H4 (cell line): ENCODE results near the gene CLDN3. TPM values are rescaled to one million over a fixed set of nuclear protein-coding genes. Genes with fewer than 3 reads are reported as not detected.

Source experiments
- DNase-seq: peaks from one replicate; pipeline ENCODE4 v3.0.0-alpha.2; 2015; ENCODE audit warnings: low spot score
- total RNA-seq: library from RNA; depleted of rRNA; stranded (reverse); fragments of >200 nt; shearing (Covaris generic); gene quantifications from 2 replicates; pipeline ENCODE4 v1.2.3, GENCODE V29; 2014

CLDN3 gene
- total RNA-seq, 1 experiment from 2014 or later = not detected

DNA sequence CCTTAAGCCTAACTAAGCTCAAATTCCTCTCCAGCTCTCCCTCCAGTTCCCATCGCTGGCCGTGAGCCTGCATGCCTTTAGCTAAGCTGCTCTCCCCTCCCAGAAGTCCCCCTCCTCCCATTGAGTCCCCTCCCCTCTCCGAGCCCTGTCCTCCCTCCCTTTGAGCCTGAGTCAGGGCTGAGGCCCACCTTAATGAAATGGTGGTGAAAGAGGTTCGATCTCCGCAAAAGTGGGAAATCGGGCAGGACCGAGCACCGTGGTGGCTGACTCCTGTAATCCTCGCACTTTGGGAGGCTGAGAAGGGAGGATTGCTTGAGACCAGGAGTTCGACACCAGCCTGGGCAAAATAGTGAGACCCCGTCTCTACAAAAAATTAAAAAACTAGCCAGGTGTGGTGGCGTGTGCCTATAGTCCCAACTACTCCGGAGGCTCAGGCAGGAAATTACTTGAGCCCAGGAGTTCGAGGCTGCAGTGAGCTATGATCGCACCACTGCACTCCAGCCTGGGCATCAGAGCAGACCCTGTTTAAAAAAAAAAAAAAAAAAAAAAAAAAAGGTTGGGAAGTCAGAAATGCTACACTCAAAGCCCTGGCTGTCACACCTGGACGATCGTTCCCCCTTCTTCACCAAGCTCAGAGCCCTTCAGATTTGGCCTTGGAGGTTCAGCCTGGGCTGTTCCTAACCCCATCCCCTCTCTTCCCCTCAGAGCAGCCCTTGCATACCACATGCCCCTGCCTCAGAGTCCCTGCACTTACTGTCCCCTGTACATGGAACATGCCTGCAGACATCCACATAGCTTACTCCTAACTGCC is 995 bp upstream of the CLDN3 start:
- no peak for DNase-seq

DNA sequence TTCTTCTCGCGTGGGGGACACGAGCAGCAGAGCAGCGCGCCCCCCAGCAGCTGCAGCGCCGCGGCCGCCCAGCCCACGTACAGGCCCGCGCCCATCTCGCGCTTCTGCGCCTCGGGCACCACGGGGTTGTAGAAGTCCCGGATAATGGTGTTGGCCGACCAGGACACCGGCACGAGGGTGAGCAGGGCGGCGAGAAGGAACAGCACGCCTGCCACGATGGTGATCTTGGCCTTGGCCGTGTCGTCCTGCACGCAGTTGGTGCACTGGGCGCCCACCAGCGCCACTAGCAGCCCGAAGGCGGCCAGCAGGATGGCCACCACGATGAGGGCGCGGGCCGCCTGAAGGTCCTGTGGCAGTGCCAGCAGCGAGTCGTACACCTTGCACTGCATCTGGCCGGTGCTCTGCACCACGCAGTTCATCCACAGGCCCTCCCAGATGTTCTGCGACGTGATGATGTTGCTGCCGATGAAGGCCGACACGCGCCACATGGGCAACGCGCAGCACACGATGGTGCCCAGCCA is 529 bp downstream of the CLDN3 start:
- DNase-seq = no peak

DNA sequence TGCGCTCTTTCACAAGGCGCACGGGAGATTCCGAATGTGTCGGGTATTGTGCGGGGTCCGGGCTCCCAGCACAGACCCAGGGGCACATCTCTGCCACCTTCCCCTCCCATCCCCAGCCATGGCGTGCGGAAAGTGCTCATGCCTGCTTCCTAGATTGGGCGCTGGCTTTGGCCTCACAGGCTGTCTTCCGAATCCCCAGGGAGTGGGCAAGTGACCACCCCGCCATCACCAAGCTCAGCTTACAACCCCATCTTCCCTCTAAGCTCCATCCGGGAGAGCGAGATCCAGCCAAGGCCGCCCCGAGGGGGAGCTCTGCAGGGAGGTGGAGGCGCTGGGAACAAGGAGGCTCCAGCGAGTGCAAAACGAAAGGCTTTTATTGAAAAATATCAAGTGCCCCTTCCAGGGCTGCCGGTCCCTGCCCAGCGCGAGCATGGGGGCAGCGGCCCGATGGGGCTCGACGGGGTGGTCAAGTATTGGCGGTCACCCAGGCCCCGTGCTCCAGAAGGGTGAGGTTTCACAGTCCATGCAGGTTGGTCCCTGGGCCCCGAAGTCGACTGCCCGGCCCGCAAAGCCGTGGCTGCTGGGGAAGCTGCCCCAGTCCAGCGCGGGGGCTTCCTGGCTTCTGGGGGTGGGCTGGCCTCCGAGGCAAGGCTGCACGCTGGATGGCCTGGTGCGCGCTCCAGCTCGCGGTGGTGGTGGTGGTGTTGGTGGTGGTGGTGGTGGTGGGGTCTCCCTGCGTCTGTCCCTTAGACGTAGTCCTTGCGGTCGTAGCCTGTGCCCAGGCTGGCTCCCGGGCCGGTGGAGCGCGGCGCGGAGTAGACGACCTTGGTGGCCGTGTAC is 1.2 kb downstream of the CLDN3 start:
- no peak for DNase-seq

DNA sequence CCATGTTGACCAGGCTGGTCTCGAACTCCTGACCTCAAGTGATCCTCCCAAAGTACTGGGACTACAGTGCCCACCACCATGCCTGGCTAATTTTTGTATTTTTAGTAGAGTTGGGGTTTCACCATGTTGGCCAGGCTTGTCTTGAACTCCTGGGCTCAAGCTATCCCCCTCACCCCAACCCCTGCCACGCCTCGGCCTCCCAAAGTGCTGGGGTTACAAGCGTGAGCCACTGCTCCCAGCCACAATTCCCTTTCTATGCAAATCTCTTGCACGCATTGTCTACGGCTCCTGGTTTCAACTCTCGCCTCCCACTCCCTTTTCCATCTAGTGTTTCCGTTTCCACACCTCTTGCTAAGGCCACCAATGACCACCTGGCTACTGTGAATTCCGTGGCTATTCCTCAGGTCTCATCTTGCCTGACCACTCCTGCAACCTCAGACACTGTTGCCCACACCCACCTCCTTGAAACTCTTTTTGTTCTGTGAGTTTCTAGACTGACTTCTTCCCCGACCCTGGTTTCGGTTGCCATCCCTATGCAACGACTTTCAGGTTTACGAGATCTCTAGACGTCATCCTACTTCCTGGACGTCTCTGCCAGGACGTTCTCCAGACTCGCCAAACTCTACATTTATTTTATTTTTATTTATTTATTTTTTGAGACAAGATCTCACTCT is 3.4 kb downstream of the CLDN3 start:
- no peak for DNase-seq

DNA sequence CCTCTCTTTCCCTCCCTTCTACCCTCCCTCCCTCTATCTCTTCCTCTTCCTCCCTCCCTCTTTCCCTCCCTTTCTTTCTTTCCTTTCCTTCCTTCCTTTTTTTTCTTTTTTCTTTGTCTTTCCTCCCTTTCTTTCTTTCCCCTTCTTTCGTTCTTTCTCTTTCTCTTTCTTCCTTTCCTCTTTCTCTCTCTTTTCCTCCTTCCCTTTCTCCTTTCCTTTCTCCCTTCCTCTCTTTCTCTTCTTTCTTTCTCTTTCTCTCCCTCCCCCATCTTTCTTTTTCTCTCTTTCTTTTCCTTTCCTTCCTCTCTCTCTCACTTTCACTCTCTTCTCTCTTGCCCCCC is 7.4 kb downstream of the CLDN3 start:
- DNase-seq = no peak

DNA sequence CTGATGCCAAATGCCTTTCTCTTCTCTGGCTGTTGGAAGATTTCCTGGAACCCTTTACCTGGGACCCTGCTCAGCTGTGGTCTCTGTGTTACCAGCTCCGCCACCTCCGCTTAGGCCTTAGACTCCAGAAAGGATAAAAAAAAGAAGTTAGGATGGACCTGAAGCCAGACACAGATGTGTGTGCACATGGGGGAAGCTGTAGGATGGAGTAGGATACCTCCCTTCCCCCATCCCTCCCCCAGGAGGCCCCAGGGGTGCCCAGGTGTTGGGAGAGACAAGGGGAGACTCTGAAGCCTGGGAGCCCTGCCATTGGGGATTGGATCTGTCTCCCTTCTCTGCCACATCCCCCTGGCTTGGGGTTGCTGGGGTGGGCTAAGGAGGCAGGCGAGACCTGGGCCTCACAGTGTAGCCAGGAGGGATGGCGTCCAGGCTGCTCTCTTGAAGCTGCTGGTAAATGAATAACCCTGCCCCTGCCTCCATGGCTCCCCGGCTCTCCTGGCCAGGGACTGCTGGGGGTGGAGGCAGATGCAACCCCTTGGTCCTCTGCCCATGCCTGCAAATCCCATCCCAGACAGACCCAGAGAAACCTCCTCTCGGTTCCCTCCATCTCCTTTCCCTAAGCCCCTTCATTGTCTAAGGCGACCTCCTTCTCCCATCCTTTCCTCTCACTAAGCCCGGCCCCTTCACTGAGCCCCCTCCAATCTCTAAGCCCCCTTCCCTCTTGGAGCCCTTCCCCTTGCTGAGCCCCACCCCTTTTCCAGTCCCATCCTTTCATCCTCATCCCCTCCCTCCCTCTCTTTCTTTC is 8.0 kb downstream of the CLDN3 start:
- DNase-seq = no peak

DNA sequence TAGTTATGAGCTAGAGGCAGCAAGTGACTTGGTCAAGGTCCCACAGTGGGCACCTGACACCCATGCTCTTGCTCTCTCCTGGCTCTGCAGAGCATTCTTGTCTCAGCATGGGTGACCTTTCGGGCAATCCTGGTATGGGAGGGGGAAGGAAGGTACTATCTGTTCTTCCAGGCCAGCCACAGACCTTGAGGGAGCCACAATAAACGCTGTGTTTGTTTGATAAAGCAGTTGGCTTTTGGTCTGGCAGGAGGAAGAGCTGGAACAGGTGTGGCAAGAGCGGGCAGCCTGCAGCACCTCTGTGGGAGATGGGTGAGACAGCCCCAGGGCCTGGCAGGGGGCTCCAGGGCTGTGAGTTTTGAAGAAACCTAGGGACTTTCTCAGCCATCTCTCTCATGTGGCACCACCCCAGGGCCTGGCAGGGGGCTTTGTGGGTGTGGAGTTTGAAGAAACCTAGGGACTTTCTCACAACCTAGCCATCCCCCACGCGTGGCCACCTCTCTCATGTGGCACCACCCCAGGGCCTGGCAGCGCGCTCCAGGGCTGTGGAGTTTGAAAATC is 11.4 kb downstream of the CLDN3 start:
- DNase-seq = no peak

DNA sequence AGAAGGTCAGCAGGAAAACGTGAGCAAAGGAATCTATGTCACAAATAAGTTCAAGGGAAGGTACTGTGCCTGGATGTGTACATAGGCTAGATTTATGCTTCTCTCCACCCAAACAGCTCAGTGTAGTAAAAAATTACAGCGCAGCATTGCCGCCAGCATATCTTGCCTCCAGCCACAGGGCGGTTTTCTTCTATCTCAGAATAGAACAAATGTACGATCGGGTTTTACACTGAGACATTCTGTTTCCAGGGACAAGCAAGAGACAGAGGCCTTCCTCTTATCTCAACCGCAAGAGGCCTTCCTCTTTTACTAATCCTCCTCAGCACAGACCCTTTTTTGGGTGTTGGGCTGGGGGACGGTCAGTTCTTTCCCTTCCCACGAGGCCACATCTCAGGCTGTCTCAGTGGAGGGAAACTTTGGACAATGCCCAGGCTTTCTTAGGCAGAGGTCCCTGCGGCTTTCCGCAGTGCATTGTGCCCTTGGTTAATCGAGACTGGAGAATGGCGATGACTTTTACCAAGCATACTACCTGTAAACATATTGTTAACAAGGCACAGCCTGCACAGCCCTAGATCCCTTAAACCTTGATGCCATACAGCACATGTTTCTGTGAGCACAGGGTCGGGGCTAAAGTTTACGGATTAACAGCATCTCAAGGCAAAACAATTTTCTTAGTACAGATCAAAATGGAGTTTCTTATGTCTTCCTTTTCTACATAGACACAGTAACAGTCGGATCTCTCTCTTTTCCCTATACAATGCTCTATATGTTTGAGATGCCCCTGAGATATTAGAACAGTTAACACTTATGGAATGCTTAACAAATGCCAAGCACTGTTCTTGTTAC is 19.9 kb downstream of the CLDN3 start:
- DNase-seq = no peak

DNA sequence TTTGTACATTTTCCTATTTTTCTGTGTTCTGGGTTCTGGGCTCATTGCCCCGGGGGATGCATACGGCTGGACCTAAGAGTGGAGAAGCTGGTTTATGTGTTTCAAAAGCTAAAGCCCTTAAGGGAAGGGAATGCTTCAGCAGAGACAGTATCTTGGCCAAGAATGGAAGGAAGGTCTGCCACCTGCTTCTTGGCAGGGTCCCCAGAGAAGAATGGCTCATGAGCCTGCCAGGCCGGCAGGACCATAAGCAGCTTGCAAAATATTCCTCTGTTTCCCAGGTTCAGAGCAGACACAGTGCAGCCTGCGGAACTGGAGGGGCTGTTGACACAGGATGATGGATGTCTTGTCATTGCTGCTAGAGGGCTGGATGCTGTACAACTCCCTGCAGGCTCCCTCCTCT is 23.7 kb downstream of the CLDN3 start:
- no peak for DNase-seq

DNA sequence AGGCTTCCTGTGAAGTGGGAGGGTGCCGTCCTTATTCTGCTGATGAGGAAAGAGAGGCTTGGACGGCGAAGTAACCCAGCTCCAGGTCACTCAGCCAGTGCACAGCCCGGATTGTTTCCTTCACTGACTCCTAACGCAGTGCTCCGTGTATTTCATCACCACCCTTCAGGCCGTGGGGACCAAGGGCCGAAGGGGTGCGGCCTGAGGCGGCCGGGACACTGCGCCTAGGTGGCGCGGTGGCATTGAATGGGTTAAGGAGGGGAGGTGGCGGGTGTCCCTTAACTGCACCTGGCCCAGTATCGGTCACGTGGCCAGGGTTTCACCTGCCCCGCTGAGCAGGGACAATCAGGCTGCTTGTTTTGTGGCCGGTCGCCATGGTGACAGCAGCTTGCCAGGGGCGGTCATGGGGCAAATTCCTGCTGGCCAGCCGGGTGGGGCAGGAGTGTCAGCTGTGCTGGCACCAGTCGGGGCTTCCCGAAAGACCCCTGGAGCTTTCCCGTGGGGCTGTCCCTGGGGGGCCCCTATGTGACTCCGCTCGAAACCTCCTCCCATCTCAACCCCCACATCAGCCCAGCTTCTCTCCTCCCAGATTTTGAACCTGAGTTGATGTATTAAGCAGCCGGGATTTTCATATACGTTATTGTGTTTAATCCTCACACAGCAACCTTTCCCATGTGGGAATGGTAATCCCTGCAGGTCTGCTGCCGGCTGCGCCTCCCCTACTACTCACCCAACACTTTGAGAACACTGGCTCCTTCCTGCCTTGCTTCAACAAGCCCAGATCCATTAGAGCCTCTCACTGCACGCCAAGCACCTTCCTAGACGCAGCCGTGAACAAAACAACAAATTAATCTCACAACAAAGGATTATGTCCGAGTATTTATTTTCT is 27.1 kb downstream of the CLDN3 start:
- DNase-seq = no peak

DNA sequence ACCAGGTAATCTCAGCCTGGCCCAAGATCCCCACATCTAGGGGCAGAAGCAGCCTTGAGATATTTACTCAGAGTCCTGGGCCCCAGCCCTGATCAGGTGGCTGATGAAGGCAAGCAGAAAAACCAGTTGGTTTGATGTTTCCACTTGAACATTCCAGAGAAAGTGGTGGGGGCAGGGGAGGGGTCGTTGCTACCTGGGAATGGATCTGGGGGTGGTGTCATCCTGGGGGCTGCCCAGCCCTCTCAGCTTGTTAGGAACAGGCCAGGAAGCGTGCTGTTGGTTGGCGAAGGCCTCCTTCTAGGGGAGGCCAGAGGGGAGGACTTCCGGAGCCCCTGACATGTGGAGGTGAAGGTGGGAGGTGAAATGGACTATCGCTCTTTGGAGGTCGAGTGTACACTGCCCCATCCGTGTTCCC is 27.7 kb downstream of the CLDN3 start:
- no peak for DNase-seq

DNA sequence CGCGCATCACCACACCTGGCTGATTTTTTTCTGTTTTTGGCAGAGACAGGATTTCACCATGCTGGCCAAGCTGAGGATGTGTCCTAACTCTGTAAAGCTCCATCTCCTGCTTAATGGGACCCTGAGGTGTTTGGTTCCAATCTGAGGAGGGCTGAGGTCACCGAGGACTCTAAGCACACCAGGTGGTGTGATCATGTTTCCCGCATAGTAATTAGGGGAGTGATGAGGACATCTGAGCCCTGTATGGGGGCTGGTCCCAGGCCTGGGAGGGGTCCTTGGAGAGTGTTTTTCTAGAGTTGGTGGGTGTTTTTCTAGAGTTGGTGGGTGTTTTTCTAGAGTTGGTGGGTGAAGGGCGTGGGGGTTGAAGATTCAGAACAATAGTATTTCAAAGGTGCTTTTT is 28.5 kb downstream of the CLDN3 start:
- no peak for DNase-seq

DNA sequence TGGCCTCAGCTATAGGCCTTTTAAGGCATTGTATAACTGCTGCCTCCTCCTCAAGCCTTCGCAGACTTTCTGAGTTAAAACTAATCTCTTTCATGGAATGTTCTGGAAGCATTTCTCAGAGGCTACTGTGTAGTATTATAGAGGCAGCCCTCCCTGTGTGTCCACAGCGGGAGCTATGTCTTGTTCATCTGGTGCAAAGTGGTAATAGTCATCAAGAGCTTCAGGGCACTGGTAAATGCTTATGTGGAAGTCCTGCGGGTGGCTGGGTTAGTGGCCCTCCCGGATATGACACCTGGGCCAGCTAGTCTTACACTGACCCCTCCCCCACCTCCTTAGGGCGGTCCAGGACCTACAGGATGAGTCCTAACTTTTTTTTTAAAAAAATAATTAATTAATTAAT is 29.3 kb downstream of the CLDN3 start:
- no peak for DNase-seq

DNA sequence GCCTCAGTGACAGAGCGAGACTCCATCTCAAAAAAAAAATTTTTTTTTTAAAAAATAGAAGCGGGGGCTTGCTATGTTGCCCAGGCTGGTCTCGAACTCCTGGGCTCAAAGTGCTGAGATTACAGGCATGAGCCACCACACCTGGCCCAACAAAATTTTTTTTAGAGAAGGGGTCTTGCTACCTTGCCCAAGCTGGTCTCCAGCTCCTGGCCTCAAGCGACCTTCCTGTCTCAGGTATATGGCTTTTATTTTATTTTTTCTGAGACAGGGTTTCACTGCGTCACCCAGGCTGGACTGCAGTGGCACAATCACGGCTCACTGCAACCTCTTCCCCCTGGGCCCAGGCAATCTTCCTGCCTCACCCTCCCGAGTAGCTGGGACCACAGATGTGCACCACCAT is 29.9 kb downstream of the CLDN3 start:
- DNase-seq = no peak

DNA sequence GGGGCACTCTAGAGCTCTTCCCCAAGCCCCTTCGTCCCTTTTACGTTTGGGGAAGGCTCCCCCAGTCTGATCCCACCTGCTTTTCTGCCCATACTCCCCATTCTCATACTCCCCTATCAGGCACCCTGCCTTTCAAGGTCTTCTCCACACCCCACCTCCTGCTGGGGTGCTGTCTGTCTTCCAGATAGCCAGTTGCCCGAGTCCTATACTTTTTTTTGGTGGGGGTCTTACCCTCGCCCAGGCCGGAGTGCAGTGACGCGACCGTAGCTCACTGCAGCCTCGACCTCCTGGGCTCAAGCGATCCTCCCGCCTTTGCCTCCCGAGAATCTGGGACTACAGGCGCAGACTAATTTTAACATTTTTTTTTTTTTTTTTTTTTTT is 30.7 kb downstream of the CLDN3 start:
- DNase-seq = no peak

DNA sequence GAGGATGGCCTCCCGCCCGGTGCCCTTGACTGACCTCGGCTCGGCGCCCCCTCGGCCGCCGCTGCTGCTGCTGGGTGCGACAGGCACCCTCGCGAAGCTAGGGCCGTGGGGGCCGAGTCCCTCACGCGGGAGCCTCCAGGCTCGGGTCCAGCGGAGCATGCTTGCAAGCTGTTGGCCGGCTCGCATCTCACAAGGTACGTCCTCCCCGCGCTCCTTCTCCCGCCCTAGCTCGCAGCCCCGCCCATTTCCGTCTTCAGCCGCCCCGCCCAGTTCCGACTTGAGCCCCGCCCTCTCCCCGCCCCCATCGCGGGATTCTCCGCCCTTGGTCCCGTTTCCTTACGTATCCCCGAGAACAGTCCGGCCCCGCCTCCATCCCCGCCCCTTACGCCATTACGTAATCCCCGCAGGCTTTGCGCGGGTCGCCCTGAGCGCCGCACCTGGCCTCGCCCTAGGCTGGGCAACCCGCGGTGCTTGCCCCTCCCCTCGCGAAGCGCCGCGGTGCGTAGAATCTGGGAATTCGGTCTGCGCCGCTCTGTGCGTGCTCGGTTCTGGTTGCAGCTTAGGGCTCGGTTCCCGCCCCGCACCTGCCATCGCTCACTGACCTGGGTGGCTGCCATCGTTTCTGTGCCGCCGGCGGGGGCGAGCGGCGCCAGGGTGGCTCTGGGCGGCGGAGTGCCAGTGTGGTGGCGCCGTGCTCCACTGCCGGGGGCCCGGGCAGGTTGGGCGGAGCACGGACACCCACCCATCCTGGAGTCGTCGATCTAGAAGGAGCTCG is 31.3 kb downstream of the CLDN3 start, which contains the start of gene ABHD11:
TSS of gene ABHD11 (minus strand) at position 191 of the 775 bp plus-strand sequence. CDS start at position 159, 32 bp downstream.
- DNase-seq = peak; percentile 93

DNA sequence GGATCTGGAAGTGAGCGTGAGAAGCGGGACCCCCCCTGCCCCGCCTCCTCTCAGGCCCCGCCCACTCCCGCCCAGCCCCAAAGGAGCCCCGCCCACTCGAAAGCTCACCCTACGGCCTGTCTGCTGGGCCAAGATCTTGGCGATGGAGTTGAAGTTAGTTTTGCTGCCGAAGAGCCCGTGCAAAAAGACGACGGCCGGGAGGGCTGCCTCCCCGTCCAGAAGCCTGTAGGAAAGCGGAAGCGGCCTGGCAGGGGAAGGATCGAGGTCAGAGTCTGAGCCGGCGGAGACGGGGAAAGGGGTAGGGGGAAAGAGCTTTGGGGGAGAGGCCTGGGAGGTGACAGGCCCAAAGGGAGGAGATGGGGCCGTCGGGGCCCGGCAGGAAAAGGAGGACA is 31.9 kb downstream of the CLDN3 start:
- no peak for DNase-seq

DNA sequence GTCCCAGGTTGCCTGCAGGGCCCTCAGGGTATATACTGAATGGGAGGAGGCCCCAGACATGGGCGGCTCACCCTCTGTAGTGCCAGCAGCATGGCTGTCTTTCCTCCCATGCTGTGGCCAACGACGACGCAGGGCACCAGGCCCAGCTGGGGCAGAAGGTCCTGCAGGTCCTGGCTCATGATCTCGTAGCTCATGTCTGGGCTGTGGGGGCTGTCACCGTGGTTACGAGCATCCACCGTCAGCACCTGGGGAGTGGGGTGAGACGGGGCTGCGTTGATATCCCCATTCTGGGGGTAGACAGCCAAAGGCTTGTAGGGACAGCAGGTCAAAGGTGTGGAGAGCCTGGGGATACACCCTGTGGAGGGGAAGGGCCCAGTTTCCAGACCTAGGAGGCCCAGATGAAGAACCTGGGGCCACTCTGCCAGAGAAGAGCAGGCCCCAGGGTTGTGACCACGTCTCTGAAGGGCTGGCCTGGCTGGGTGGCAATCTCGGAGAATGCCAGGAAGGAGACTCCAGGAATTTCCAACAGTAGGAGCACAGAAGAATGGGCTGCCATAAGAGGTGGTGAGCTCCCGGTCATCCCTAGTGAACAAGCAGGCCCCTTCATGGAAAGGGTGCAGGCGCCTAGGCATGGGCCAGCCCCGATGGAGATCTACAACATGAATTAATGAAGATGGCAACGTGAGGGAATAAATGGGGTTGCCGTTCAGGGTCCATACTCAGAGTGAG is 32.4 kb downstream of the CLDN3 start:
- DNase-seq = no peak
